ENCODE measurements around the gene C5AR2.
"Not testable (repeated sequence)": the region's sequence is repeated elsewhere in the genome, so short reads cannot be mapped to it uniquely, and the experiment has no call there.

Gene C5AR2

GRCh38 chr19:47377801-47378200 lies 45.8 kb downstream of the C5AR2 start:
- H3K4me1 Mint-ChIP-seq: no peaks in the 10 kb centered on the region
- H3K4me3 Mint-ChIP-seq: no peak overlapping the region
- peaks cover 27% of the 10 kb centered on the region for H3K36me3 Mint-ChIP-seq (ENCODE audit: low read depth)

GRCh38 chr19:47378246-47378645 lies 46.3 kb downstream of the C5AR2 start:
- Mint-ChIP-seq H3K27ac (no peak overlapping the region), H3K9me3 (no peaks in the 10 kb centered on the region), H3K36me3 (ENCODE audit: low read depth) (peaks cover 27% of the 10 kb centered on the region), H3K27me3 (ENCODE audit: low read depth, poor library complexity) (no peaks in the 10 kb centered on the region), H3K4me1 (no peaks in the 10 kb centered on the region), H3K4me3 (no peak overlapping the region)
- DNase-seq: no peak
- TF ChIP-seq CTCF (IDR thresholded peaks at IDR 0.05): no peak

More at GRCh38 chr19:47377801-47378200, 45.8 kb downstream of the C5AR2 start:
- H3K9me3 Mint-ChIP-seq: no peaks in the 10 kb centered on the region
- no peak for TF ChIP-seq CTCF (IDR thresholded peaks at IDR 0.05)
- H3K27me3 Mint-ChIP-seq (ENCODE audit: low read depth, poor library complexity): no peaks in the 10 kb centered on the region
- no peak for DNase-seq
- H3K27ac Mint-ChIP-seq: no peak overlapping the region

GRCh38 chr19:47379381-47379938 lies 47.5 kb downstream of the C5AR2 start:
- Mint-ChIP-seq H3K9me3 (no peaks in the 10 kb centered on the region), H3K4me3 (no peak overlapping the region), H3K27me3 (ENCODE audit: low read depth, poor library complexity) (no peaks in the 10 kb centered on the region), H3K36me3 (ENCODE audit: low read depth) (peaks cover 25% of the 10 kb centered on the region), H3K4me1 (no peaks in the 10 kb centered on the region), H3K27ac (peak overlapping the region; percentile 57)
- no peak for DNase-seq
- TF ChIP-seq CTCF (IDR thresholded peaks at IDR 0.05): no peak

- TF ChIP-seq CTCF (IDR thresholded peaks at IDR 0.05): no peak
- no peak overlapping the region for H3K4me3 Mint-ChIP-seq
- H3K27ac Mint-ChIP-seq: no peak overlapping the region
- H3K27me3 Mint-ChIP-seq (ENCODE audit: low read depth, poor library complexity): peaks cover 3% of the 10 kb centered on the region
- H3K36me3 Mint-ChIP-seq (ENCODE audit: low read depth): peaks cover 23% of the 10 kb centered on the region
- H3K4me1 Mint-ChIP-seq: peaks cover 3% of the 10 kb centered on the region
- H3K9me3 Mint-ChIP-seq: no peaks in the 10 kb centered on the region
- DNase-seq: no peak
These were observed 48.6 kb downstream of the C5AR2 start for GRCh38 chr19:47380559-47380958.

- no peak for DNase-seq
- H3K36me3 Mint-ChIP-seq (ENCODE audit: low read depth): peaks cover 23% of the 10 kb centered on the region
- peaks cover 6% of the 10 kb centered on the region for H3K4me1 Mint-ChIP-seq
- TF ChIP-seq CTCF (IDR thresholded peaks at IDR 0.05): no peak
- H3K27me3 Mint-ChIP-seq (ENCODE audit: low read depth, poor library complexity): peaks cover 3% of the 10 kb centered on the region
- no peaks in the 10 kb centered on the region for H3K9me3 Mint-ChIP-seq
- no peak overlapping the region for H3K27ac Mint-ChIP-seq
- H3K4me3 Mint-ChIP-seq: no peak overlapping the region
These were observed 49.1 kb downstream of the C5AR2 start for GRCh38 chr19:47381121-47381520.

GRCh38 chr19:47381653-47382279 lies 49.8 kb downstream of the C5AR2 start:
- no peak overlapping the region for H3K27ac Mint-ChIP-seq
- no peak overlapping the region for H3K4me3 Mint-ChIP-seq
- peaks cover 6% of the 10 kb centered on the region for H3K4me1 Mint-ChIP-seq
- no peaks in the 10 kb centered on the region for H3K9me3 Mint-ChIP-seq
- DNase-seq: no peak
- no peak for TF ChIP-seq CTCF (IDR thresholded peaks at IDR 0.05)
- H3K36me3 Mint-ChIP-seq (ENCODE audit: low read depth): peaks cover 23% of the 10 kb centered on the region
- H3K27me3 Mint-ChIP-seq (ENCODE audit: low read depth, poor library complexity): peaks cover 3% of the 10 kb centered on the region

- not testable (repeated sequence) for H3K4me1 Mint-ChIP-seq; DNase-seq; H3K27me3 Mint-ChIP-seq (ENCODE audit: low read depth, poor library complexity); H3K9me3 Mint-ChIP-seq; H3K27ac Mint-ChIP-seq; H3K4me3 Mint-ChIP-seq
- peaks cover 18% of the 10 kb centered on the region for H3K36me3 Mint-ChIP-seq (ENCODE audit: low read depth)
These were observed 51.9 kb downstream of the C5AR2 start for GRCh38 chr19:47383890-47384289.

- H3K27ac Mint-ChIP-seq; H3K9me3 Mint-ChIP-seq; H3K27me3 Mint-ChIP-seq (ENCODE audit: low read depth, poor library complexity); H3K4me3 Mint-ChIP-seq; H3K4me1 Mint-ChIP-seq; DNase-seq: not testable (repeated sequence)
- peaks cover 18% of the 10 kb centered on the region for H3K36me3 Mint-ChIP-seq (ENCODE audit: low read depth)
These were observed 52.6 kb downstream of the C5AR2 start for GRCh38 chr19:47384533-47384932.

GRCh38 chr19:47386582-47386981 lies 54.6 kb downstream of the C5AR2 start:
- not testable (repeated sequence) for H3K4me3 Mint-ChIP-seq; H3K27ac Mint-ChIP-seq; DNase-seq; H3K36me3 Mint-ChIP-seq (ENCODE audit: low read depth); H3K27me3 Mint-ChIP-seq (ENCODE audit: low read depth, poor library complexity); H3K9me3 Mint-ChIP-seq; H3K4me1 Mint-ChIP-seq

Measured in nephron progenitor cell (in vitro differentiated cells).